AG08395 (cell line): ENCODE measurements around the gene TMEM63C.
A peak's percentile ranks its signal among the peaks of the same experiment; 100 is the strongest.
"Not testable (repeated sequence)": the region's sequence is repeated elsewhere in the genome, so short reads cannot be mapped to it uniquely, and the experiment has no call there.

Experiments
- DNase-seq: peaks from one replicate; pipeline ENCODE4 v3.0.0; 2012; ENCODE audit warnings: mixed read lengths, low spot score

Gene TMEM63C

DNA sequence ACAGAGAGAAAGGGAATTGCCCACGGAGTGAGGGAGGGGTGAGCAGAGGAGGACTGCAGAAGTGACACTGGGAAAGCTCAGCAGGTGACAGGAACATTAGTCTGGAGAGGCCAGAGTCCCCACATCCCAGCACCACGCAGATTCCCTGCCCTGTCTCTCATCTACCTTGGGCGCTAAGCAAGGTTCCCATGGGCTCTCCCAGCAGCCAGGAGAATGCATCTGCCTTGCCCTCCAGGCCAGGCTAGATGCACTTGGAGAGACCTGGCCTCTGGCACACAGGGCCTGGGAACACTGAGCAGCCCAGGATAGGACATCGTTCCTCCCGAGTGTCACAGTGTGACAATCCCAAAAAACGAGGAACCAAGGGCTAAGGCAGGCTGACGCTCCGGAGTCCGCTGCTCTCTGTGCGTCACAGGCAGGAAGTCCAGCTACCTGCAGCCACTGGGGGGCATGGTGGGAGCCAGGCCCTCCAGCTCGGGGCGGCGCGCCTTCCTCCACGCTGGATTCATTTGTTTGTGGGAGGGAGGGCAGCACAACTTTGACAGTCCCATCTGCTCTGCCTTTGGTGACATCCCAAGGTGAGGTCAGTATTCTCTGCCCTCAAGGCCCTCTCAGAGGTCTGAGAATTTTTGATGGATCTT lies 94.8 kb downstream of the TMEM63C start:
- DNase-seq: no peak

DNA sequence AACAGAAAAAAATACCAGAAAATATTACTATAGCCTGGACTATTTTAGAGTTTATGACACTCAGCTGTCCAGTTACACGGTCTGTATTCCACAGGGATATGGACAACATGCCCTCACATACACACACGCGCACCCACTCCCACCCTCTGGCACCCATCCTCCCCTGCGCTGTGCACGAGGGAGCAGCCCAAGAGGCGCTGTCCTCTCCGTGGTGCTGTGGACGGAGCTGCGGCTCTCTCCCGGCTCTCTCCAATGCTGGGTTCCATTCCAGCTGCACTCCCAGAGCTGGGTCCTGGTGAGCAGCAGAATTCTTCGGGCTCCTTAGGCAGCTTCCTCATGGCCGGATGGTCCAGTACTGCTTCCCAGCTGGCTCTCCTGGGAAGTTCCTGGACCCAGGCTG lies 95.4 kb downstream of the TMEM63C start:
- DNase-seq: no peak

DNA sequence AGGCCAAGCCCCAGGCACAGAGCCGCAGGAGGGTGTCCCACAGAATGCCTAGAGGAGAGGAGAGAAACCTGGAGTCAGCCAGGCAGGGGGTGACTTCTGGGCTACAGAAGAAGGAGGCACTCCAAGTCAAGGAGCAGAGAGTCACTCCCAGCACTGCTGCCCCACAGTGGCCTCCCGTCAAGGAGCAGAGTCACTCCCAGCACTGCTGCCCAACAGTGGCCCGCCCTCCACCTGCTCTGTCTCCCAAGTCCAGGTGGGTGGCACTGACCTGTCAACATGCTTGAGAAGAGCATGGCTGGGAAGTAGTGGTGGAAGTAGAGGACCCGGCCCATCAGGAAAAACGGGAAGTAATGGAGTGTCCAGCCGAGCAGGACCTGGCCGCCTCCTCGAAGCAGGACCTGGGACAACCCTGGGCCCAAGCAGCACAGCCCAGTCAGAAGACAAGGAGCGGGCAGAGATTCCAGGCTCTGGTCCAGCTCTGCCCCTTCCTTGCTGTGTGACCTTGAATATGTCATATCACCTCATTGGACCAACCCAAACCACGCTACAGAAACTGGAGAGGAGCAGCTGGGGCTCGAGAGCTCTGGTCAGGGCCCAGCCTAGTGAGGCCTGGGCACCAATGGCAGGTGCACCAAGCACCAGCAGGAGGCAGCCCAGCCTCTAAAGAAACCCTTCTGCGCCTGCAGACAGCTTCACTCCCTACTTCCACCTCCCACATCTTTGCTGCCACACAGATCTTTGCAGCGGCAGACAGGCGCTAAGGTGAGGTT lies 97.0 kb downstream of the TMEM63C start:
- DNase-seq: no peak

DNA sequence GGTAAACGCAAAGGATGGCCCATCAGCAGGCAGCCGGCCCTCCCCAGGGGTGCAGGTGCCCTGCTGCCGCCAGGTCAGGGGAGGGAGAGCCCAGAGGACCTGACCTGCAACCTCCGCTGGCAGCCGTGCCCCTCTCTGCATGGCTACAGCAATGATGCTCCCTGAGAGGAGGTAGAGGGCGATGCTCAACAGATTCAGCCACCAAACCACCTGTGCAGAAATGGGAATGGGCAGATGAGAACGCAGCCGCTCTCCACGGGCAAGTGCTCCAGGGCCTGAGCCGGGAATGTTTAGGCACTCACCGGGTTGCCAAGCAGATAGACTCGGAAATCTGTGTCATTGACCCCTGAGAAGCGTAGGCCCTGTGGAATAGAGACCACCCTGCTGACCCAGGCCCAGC lies 98.1 kb downstream of the TMEM63C start:
- no peak for DNase-seq

DNA sequence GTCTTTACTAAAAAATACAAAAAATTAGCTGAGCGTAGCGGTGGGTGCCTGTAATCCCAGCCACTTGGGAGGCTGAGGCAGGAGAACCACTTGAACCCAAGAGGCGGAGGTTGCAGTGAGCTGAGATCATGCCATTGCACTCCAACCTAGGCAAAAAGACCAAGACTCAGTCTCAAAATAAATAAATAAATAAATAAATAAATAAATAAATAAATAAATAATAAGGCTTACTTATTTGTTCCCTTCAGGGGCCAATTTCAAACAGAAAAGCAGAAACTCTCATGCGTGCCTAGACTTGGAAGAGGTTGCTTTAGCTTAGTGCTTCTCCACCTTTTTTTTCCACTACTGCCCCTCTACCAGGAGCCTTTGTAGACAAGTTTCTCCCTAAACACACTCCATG lies 99.3 kb downstream of the TMEM63C start:
- not testable (repeated sequence) for DNase-seq

DNA sequence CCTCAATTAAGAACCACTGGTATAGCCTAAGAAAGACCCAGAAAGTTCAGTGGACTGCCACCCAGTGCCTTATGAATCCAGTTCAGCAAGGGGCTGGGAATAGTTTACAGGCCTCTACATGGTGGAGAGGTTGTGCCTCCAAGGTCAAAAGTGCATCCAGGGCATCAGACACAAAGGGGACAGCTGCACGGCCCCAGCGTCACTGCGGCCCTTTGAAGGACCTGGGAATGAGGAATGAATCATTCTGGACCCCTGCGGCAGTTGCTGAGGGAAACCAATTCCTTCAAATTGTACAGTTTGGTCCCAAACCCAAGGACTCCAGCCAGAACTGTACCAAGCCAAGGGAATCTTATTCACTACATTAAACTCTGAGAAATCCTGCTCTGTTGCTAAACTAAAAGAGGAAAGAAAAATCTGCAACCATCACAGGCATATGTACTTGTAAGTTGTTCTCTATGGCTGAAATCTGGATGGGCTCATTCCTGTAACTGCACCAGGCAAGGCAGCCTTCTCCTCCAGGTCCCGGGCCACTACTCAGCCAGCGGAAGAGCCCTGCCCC lies 100.3 kb downstream of the TMEM63C start:
- DNase-seq: no peak

DNA sequence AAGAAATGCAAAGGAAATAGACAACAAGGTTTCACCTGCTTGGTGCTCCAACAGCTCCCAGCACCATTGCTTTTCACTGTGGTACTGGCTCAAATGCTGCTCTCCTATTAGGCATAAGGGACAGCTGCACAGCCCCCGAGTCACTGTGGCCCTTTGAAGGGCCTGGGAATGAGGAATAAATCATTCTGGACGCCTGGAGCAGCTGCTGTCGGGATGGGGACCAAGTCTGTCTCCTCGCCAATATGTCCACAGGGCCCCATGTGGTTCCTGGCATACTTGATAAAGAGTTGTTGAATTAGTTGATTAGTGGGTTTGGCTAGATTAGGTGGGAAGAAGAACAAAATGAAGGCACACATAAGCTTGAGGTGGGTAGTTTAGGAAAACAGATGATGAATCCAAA lies 102.5 kb downstream of the TMEM63C start:
- no peak for DNase-seq

DNA sequence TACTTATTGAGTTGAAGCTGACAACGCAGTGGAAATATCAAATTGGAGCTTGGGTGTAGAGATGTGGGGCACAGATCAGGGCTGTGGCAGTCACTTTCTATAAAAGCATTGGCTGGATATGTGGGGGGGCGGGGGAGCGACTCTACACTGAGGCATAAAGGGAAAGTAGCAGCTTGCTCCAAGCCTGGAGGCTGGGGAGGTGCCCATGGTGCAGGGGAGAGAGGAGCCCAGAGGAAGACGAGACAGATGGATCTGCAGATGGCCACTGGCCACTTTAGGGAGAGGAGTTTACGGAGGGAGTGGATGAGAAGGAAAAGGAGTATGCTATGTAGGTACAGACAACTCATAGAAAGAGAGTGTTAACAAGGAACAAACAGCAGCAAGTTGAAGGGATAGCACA lies 102.9 kb downstream of the TMEM63C start:
- DNase-seq: no peak

DNA sequence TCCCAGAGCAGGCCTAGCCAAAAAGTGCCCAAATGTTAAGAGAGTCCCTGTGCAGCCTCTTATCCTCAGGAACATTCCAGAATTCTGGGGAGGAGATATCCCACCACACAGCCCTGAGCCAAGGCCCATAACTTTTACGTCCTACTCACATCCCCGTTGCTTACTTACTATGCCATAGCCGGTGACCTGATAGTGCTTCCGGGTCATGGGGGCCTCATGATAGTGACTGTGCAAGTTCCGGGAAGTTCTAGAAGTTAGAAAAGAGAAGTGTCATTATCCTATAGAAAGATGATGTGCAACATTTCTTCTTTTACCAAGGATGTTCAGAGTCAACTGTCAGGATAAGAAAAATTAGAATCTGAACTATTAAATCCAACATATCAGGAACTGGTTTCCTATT lies 105.0 kb downstream of the TMEM63C start:
- no peak for DNase-seq

DNA sequence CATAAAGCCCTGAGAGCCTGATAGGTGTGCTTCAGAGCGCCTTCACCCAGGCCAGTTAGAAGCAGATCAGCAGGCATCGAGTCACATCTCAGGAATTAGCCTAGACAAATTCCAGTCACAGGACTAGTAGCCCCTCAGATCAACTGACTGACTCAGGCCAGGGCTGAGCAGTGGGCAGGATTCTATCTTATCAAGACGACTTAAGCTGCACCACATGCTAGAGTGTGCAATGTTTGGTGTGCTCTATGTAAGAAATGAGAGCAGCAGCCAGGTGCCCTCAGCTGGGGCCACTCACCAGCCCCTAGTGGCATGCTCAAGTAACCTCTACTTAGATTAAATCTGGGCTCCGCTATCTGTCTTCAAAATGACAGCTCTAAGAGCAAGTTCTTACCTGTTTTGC lies 109.1 kb downstream of the TMEM63C start:
- DNase-seq: peak; percentile 17

DNA sequence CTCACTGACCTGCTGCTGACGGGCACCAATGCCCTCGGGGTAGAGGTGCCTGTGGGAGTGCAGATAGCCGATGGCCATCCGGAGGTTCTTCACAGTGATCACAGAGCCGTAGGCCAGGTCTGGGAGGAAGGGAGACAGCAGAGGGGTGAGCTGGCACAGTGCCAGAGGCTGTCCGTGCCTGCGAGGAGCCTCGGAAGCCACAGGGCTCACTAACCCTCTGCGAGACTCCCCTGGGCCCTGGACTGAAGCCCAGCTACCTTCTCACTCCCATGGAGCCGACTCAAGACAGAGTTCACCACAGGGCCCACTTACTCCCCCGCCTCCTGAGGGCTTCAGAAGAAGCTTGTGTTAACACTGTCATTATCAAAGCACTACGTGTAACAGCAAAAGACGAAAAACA lies 114.6 kb downstream of the TMEM63C start:
- DNase-seq: no peak

DNA sequence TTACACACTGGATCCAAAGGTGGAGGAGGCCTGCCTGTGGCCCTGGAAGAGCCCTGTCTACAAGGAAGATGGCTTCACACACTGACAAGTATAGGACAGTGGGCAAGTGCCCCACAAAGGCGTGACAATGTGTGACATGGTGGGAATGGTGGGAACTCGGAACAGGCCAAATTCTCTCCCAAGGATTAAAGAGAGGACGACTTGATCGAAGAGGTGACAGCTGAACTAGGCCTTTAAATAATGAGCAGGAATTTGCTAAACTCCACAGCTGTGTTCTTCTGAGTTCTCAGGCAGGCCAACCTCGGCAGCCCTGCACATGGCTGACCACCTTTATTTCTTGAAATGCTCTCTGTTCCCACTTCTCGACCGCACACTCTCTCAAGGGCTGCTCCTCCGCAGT lies 115.3 kb downstream of the TMEM63C start:
- no peak for DNase-seq

DNA sequence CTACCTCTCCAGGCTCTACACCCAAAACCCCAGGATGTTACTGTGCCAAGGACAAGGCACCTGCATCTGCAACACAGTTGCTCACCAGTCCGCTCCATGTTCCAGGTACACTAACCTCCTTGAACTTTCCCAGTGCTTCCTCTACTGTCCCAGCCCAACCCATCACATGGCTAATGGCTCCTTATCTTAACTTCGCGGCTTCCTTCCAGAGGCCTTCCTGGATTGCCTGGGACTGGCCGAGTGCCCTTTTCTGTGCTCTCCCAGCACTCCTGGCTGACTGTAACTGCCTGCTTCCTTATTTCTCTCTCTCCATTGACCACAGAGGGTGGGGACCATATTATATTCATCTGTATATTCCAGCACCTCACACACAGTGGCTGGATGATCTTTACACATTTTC lies 118.2 kb downstream of the TMEM63C start:
- no peak for DNase-seq

DNA sequence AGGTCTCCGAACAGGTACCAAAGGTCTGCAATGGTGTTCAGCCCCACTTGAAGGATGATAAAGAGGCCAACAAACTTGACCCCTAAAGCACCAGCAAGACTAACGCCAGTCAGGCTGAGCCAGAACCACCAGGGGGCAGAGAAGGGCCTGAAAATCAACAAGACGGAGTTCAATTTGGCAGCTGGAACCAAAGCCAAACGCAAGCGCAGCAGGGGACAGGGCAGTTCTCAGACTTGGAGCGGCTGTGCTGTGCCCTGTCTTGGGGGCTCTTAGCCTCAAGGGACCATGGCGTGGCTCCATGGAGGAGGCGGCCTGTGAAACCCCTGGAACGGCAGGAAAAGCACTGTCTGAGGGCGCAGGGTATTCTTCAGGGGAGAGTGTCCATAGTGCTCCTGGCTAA lies 119.5 kb downstream of the TMEM63C start:
- peak; percentile 80 for DNase-seq

DNA sequence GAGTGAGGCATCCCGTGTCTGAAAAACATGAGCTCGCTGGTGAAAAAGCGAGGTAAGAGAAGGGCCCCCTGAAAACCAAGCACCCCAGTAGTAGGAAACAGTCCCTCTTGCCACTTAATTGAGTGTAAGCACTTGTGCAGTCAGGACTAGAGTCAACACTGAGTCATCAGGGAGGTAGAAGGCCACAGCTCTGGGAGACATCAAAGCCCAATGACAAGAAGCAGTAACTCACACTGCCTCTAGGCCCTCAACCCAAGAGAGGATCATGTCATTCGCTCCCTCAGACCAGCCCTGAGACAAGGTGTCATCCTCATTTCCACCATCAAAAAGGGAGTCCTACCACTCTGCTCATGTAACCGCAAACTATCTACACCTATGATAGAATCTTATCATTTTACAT lies 121.3 kb downstream of the TMEM63C start:
- peak; percentile 47 for DNase-seq

DNA sequence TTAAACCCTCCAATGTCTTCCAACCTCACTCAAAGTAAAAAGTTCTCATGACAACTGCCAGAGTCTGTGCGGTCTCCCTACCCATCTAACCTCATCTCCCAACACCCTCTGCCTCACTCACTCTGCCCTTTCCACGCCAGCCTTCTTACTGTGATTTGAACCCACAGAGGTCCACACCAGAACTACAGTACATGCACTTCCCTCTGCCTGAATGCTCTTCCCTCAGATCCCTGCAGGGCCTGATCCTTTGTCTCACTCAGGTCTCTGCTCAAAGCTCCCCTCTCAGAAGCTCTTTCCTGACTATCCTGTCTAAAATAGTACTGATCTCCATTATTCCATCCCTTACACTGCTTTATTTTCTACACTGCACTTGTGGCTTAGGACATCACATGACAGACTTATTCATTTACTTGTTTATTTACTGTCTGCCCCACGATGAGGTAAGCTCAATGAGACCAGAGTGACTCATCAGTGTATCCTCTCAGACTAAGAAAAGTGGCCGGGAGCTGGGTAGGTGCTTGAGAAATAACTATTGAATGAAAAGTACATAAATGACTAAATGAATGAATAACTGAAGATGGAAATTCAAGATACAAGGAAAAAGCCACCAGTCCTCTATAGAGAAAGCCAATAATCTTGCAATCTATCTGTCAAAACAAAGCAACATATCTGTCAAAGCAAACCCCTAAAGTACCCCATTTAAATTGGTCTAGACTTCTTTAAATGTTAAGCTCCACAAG lies 122.0 kb downstream of the TMEM63C start:
- peak; percentile 92 for DNase-seq

DNA sequence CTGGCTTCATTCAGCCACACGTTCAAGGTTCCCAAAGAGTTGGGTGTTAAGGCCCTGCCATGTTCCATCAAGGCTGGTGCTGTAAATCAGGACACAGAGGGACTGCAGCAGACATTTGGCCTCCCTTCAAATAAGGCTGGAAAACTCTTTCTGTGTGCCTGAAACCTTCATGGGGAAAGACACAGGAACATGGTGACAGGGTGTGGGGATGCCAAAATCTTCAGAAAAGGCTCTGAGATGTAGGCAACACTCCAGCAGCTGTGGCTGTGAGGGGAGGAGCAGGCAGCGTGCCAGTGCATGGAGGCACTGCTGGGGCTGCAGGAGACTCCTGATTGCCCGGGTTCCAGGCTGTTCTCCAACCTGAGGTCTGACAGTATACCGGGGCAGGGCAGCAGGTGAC lies 124.1 kb downstream of the TMEM63C start:
- no peak for DNase-seq

DNA sequence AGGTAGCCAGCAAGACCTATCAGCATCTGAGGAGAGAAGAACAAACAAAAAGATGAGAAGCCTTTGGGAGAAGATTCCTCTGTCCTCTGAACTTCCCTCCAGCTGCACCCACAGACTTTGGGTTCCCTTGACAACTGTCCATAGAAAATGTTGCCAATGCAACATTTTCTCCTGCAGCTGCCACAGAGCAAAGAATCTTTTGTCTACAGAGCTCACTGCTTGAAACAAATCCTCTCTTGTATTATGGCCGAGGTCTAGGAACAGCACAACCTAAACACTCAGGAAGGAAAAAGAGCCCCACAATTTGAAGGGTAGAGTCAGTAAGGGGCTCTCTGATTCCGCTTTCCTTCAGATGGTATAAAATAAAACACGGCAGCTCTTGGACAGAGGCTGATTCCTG lies 124.8 kb downstream of the TMEM63C start:
- DNase-seq: no peak

DNA sequence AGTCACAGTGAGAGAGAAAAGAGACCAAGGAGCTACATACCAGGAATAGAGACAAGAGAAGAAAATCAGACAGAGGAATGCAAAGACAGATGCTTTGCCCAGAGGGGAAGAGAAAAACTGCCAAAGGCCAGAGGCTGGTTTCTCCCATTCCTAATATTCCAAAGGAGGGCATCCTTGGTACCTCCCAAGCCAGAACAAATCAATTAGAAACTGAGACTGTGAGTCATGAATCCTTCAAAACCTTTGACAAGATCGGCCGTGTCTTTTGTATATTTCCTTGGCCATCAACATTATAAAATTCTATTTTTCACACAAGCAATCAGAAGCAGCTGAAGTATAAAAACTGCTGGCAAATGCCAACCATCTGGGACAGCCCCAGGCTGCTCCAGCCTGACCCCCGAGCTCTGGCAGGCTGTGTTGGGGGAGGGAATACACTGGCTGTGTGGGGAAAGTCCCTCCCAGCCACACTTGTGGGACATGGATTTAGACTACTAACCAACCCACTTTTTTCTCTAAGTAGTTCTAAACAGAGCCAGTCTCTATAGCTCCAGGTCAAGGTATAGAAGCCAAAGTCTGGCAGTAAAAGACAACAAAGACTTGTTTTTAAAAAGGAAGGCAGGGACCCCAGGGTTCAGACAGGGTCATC lies 125.4 kb downstream of the TMEM63C start:
- DNase-seq: peak; percentile 36
